ENCODE measurements around the gene SLC7A4. TPM values are rescaled to one million over a fixed set of nuclear protein-coding genes. Genes with fewer than 3 reads are reported as not detected.
"Not testable (repeated sequence)": the region's sequence is repeated elsewhere in the genome, so short reads cannot be mapped to it uniquely, and the experiment has no call there.

Gene SLC7A4
- polyA plus RNA-seq, 3 donors = 0.25 to 0.49 (median 0.34) TPM

DNA sequence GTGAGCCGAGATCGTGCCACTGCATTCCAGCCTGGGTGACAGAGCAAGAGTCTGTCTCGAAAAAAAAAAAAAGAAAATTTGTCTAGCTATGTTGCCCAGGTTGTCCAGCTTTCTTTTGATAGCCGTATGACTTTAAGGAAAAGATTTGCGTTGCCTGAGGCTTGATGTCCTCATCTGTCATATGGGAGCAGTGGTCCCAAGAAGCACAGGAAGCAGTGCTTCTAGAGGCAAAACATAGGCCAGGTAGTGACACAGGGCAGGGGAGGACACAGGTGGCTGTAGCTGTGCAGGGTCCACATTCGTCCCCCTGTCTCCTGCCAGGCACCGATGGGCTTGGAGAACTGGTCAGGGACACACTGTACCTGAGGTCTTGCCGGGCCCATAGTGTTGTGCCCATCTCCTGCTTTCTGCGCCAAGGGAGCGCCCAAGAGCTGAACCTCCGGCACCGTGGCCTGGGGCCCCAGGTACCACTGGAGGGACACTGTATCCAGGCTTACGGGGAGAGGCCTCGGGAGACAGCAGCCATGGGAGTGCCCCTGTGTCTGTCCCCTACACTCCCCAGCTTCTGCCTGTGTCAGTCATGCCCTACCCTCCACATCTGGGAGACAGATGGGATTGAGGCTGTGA is 14.8 kb upstream of the SLC7A4 start:
- no peak overlapping the region for H3K27ac ChIP-seq (ENCODE audit: low read depth, low read length)
- WGBS, 3 donors = 85 to 95% (median 93%) methylated on average over 14 of the region's 14 CpGs

DNA sequence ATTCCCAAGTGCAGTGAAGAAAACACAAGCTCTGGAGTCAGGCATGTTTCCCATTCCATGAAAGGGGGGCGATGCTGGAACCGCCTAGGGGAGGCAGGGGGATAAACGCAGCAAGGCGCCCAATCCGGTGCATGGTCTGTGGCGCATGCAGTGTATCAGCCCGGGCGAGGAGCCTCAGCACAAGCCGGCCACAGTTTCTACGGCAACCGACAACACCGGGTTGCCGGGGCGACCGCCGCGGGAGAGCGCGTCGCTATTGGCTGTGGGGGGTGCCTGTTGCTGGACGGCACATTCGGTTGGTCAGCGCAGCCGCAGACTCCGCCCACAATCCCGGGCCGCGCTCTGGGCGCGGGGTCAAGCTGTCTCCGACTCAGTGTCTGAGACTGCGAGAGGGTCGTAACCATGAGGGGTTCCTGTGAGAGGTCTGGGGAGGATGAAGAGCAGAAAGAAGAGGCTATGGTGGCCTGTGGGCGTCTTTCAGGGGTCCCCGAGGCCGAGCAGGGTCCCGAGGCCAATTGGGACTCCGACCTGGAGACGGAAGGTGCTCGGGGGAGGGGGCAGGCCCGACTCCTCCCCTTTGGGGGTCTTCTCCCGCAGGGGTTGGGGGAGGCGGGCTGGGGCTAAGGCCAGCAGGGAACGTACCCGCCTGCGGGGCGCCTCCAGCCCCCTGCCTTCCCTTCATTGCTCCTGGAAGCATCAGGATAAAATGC is 13.4 kb upstream of the SLC7A4 start, which contains the start of gene LRRC74B:
TSS of gene LRRC74B (plus strand) at position 362 of the 710 bp plus-strand sequence. CDS start at position 403, 41 bp downstream.
- no peak within 1 kb of the TSS for H3K27ac ChIP-seq (ENCODE audit: low read depth, low read length)
- WGBS, 3 donors = 8 to 9% (median 8%) methylated on average over 45 to 47 of the region's 47 CpGs

DNA sequence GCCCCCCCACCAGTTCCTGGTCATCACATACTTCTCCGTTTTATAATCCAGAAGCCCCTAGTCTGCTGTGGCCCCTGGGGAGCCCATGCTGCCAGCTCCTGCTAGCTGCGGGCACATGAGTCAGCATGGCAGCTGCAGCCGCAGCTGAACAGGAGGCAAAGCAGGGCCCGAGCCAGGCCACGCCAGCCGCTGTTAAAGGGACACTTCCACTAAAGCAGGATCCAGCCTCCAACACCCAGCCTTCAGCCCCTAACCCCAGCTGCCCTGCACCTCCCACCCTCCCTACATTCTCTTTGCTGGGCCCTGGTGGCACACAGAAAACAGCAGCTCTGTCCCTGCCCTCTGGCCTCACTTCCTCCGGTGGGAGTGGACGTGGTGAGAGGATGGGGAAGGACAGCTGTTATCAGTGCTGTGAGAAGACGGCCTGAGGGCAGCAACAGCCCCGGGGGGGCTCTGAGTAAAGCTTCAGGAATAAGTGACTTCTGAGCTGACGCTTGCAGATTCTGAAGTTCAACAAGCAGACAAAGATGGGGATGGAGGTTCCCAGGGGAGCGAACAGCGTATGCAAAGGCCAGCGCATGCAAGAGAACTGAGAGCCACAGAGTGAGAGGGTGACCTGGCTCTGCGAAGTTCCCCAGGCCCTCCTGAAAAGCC is 12.7 kb upstream of the SLC7A4 start:
- H3K27ac ChIP-seq (ENCODE audit: low read depth, low read length) = no peak overlapping the region
- 10 to 23% (median 15%) methylated on average over 15 of the region's 15 CpGs for WGBS, 3 donors

DNA sequence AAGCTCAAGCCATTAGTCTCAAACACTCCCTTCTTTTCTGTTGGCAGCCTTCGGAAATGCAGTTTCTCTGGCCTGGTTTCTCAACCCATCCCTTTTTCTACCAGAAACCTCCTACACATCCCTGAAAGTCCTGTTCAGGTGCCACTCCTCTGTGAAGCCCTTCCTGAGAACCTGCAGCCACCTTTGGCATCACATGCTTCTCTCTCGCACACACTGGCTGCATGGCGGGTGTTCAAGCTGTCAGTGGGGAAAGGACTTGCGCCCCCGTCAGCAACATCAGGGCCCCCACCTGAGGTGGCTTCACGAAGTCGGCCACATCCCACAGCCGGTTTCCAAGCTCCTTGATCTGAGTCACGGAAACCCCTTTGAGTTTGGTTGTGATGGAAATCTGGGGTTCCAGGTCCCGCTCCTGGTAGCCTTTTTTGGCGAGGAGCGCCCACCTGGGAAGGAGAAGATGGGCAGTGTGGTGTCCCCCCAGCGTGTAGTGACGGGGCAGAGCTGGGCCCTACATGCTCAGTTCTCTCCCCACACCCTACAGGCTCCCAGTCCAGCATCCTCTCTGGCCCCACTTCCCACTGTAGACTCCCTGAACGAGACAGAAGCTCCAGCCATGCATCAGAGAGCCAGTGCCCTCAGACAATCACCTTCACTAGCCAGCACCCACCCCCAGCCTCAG is 11.6 kb upstream of the SLC7A4 start:
- WGBS, 3 donors = 84 to 93% (median 88%) methylated on average over 13 to 15 of the region's 15 CpGs
- no peak overlapping the region for H3K27ac ChIP-seq (ENCODE audit: low read depth, low read length)

DNA sequence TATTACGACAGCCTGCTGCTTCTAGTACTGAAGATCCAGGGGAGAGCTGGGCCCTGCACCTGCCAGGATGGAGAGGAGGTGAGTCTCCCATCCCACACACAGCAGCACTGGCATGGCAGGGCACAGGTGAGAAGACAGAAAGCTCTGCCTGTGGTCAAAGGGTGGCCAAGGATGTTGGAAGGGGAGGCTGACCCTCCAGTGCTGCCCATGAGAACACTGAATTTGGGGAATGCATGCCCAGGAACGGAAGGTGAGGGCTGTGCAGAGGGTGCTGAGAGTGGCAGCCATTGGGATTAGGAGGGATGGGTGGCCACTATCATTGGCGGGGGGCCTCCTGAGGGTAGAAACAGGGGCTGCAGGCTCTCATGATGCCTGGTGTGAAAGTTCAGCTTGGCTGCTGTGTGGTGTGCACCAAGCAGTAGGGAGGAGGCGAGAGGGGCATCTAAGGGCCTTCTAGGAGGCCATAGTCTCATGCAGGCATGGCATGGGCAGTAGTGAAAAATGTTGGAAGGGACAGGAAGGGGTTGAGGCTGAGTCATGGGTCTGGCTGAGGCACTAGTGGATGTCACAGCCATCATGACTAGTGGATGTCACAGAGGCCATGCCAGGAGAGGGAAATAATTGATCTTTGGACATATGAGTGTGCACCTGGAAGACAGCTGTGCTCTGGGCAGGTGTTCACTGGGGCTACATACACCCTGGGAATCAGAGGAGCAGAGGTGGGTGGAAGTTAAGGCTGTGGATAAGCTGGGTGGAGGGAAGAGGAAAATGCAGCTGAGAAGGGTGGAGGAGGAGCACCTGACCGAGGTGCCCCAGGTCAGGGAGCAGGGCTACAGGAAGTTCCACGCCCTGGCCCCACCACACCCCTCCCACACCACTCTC is 10.9 kb upstream of the SLC7A4 start:
- no peak overlapping the region for H3K27ac ChIP-seq (ENCODE audit: low read depth, low read length)
- WGBS, 3 donors = 75 to 94% (median 86%) methylated on average over 6 of the region's 6 CpGs

DNA sequence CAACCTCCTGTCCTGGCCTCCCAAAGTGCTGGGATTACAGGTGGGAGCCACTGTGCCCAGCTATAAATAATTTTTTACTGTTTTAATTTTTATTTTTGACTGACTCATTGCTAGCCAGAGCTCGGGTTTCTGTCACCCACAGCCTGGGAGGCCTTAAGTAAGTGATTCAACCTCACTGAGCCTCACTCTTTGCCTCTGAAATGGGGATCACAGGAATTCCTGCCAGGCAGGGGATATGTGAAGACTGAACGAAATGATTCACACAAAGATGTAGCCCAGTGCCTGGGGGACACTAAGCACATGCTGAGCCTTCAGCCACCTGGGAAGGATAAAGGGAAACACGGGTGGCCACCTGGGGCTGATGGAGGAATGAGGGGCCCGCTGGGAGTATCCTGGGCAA is 9.6 kb upstream of the SLC7A4 start:
- H3K27ac ChIP-seq (ENCODE audit: low read depth, low read length) = no peak overlapping the region
- WGBS, 3 donors = 80 to 82% (median 82%) methylated on average over 4 of the region's 4 CpGs

DNA sequence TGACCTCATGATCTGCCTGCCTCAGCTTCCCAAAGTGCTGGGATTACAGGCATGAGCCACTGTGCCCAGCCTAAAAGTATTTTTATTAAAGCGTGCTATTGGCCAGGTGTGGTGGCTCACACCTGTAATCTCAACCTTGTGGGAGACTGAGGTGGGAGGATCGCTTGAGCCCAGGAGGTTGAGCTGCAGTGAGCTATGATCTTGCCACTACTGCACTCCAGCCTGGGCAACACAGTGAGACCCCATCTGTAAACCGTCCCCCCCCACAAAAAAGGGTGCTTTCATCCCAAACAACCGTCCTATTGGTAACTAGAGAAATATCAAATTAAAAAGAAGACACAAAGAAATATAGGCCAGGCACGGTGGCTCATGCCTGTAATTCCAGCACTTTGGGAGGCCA is 6.8 kb upstream of the SLC7A4 start:
- 83 to 92% (median 89%) methylated on average over 5 of the region's 5 CpGs for WGBS, 3 donors
- not testable (repeated sequence) for H3K27ac ChIP-seq (ENCODE audit: low read depth, low read length)

DNA sequence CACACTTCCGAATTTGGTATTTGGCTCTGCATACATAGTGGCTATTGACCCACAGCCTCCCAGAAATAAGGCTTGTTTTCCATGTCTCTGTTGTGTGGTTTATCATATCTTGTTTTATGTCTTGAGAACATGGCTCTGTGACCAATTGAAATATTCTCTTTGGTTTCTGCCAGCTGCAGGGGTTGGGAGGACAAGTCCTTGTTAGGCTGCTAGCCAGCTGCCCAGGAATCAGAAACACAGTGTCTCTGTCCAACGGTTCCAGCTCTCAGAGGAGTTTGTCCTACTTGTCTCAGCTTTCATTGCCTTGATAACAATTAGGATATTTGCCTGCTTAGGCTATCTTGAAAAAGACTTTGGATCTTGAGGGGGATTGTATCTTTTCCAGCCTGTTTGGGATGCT is 6.0 kb upstream of the SLC7A4 start:
- no peak overlapping the region for H3K27ac ChIP-seq (ENCODE audit: low read depth, low read length)
- 38 to 47% (median 43%) methylated on average over 2 of the region's 2 CpGs for WGBS, 3 donors

DNA sequence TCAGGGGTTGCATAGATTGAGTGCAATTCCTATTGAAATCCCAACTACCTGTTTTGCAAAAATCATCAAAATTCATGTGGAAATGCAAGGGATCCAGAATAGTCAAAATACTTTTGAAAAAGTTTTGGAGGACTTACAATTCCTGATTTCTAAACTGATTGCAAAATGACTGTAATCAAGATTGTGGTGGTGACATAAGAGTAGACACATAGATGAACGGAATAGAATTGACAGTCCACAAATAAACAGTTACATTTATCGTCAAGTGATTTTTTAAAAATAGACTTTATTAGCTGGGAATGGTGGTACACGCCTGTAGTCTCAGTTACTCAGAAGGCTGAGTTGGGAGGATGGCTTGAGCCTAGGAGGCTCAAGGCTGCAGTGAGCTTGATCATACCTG is 2.6 kb upstream of the SLC7A4 start:
- no peak overlapping the region for H3K27ac ChIP-seq (ENCODE audit: low read depth, low read length)
- WGBS, 3 donors = 79 to 83% (median 79%) methylated on average over 3 of the region's 3 CpGs

DNA sequence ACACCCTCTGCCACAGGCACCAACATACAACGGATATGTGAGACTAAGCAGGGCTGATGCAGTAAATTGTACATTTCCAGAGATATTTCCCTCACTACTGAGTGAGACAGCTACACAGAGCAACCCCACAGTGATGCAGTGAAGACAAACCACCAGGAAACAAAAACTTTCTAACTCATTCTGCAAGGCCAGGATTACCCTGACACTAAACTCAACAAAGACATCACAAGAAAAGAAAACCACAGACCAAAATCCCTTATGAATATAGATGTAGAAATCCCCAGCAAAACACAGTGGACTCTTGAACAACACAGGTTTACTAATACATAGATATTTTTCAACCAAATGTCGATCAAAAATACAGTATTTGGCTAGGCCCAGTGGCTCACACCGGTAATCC is 1.5 kb upstream of the SLC7A4 start:
- H3K27ac ChIP-seq (ENCODE audit: low read depth, low read length) = no peak overlapping the region
- WGBS, 3 donors = 86 to 91% (median 90%) methylated on average over 3 of the region's 3 CpGs

DNA sequence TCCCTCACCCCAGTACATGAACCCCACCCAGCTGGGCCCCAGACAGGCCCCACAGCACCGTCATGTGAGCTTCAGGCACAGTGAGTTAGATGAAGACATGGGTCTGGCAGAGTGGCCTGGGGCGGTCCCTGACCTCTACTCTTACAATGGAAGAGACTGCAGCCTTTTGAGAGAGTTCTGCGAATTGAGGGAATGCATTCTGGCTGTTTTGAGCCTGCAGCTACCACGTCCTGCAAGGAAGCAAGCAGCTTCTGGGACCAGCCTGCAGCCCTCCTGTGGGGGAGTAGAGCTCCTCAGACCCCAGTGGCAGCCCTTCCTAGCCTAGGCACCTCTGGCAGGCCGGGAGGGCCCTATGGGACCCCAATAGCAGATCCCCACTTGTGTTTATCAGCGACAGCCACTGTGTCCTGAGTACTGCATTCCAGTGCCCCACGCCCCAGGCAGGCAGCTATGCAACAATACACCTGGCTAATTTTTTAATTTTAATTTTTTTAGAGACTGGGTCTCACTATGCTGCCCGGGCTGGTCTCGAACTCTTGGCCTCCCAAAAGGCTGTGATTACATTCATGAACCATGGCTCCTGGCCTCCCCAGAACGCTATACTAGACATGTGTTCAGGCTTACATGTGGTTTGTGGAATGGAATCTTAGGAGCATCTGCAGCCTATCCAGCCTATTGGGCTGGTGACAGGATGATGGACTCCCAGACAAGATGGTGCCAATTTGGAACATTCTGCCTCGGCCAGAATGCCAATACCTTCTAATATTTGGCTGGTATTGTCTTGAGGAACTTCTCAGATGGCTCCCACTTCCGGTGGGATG is 717 bp upstream of the SLC7A4 start:
- no peak overlapping the region for H3K27ac ChIP-seq (ENCODE audit: low read depth, low read length)
- WGBS, 3 donors = 74 to 83% (median 82%) methylated on average over 12 of the region's 12 CpGs

DNA sequence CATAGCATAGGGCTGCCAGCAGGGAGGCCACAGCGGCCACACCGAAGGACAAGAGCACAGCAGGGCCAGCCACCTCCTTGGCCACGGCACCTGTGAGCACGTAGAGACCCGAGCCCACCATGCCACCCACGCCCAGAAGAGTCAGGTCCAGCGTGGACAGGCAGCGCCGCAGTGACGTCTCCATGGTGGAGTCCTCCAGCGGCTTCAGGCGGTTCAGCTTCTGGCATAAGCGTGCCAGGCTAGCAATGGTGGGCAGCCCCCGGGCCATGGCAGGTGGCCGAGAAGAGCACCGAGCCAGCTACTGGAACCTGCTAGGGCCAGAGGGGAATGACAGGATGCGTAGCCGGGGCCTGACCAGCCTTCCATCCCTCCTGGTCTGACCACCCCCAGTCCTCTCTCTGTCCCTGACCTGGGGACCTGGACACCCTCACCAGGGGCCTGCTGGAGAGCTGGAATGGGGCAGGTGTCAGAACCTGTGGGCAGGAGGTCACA is 770 bp downstream of the SLC7A4 start:
- no peak overlapping the region for H3K27ac ChIP-seq (ENCODE audit: low read depth, low read length)
- 89 to 90% (median 89%) methylated on average over 18 of the region's 18 CpGs for WGBS, 3 donors

DNA sequence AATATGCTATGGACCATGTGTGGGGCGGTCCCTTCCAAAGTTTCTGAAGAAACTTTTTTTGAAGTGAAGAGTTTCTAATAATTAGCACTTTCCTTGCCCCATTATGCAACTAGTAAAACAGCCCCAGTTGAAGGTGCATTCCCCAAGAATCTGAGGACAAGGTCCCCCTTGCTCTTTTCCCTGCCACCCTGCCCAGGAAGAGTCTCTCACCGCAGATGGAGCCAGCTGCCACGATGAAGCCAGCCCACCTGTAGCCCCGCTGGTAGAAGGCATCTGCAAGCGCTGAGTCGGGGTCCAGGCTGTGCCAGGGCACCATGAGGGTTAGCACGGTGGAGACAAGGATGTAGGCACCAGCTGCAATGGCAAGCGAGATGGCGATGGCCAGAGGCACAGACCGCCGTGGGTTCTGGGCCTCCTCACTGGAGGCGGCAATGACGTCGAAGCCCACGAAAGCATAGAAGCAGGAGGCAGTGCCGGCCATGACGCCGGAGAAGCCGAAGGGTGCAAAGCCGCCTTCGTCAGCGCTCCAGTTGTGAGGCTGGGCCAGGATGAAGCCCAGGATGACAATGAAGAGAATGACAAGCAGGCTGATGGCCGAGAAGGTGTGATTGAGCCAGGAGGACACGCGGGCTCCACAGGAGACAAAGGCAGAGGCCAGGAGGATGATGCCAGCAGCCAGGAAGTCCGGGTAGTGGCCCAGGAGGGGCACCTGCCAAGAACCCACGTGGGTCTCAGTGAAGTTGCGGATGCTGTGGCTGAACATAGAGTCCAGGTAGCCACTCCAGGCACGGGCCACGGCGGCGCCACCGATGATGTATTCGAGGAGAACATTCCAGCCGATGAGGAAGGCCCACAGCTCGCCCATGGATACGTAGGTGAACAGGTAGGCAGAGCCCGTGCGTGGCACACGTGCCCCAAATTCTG is 1.5 kb downstream of the SLC7A4 start:
- WGBS, 3 donors = 90 to 95% (median 94%) methylated on average over 40 of the region's 40 CpGs
- H3K27ac ChIP-seq (ENCODE audit: low read depth, low read length) = no peak overlapping the region

DNA sequence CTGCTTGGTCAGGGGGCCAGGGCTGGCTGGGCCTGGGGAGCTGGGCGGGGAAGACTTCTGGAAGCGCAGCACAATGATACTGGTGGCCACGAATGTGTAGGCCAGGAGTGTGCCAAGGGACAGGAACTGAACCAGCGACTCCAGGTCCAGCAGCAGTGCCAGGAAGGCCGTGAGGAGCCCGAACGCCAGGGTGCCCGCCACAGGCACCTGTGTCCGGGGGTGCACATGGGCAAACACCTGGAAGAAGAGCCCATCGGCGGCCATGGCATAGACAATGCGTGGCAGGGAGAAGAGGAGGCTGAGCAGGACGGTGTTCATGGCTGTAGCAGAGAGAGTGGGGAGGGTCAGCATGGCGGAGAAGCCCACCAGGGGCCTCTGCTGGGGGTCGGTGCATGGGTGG is 2.3 kb downstream of the SLC7A4 start:
- H3K27ac ChIP-seq (ENCODE audit: low read depth, low read length) = no peak overlapping the region
- WGBS, 3 donors = 85 to 91% (median 88%) methylated on average over 15 of the region's 15 CpGs

DNA sequence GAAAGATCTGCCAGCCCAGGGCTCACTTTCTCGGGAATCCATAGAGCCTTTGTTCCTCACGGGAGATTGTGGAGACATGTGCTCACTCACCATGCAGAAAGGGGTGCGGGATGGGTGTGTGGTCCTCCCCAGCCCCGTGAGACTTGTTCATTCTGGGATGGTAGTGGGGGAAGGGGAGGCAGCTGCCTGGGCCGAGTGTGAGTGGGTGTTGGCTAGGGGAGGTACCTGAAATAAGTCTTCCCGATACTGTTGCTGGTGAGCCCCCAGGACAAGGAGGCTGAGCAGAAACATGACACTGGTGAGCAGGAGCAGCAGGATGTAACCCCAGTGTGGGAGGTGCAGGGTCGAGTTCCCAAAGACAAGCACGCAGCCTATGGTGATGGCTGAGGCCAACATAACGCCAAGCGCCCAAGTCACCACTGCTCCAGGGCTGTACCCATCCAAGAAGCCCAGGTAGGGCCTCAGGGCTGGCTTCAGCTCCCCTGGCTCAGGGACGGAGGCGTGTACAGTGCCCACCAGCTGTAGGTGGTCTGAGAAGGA is 2.8 kb downstream of the SLC7A4 start:
- no peak overlapping the region for H3K27ac ChIP-seq (ENCODE audit: low read depth, low read length)
- WGBS, 3 donors = 68 to 75% (median 70%) methylated on average over 12 of the region's 12 CpGs

All from adipose tissue (tissue), 3 donors.